IPS-15b (cell line): ENCODE data around the gene PMPCA.

ENCODE experiments used
- H3K27me3 ChIP-seq: one replicate; pipeline ENCODE4 v1.6.1; 2013; ENCODE audit warnings: low read length; ENCODE audit not compliant: control insufficient read depth, insufficient read depth
- H3K36me3 ChIP-seq: one replicate; pipeline ENCODE4 v1.6.1; 2013; ENCODE audit warnings: low read length; ENCODE audit not compliant: control insufficient read depth, insufficient read depth
- H3K4me1 ChIP-seq: one replicate; pipeline ENCODE4 v1.6.1; 2013; ENCODE audit warnings: mild to moderate bottlenecking, low read length; ENCODE audit not compliant: control insufficient read depth, insufficient read depth
- H3K4me3 ChIP-seq: one replicate; pipeline ENCODE4 v1.5.1; 2013; ENCODE audit warnings: low read depth, low read length
- H3K9ac ChIP-seq: one replicate; pipeline ENCODE4 v1.6.1; 2013; ENCODE audit warnings: low read depth, mild to moderate bottlenecking, low read length
- H3K9me3 ChIP-seq: one replicate; pipeline ENCODE4 v1.6.1; 2013; ENCODE audit warnings: mild to moderate bottlenecking, low read length; ENCODE audit not compliant: control insufficient read depth, insufficient read depth

The PMPCA gene

DNA sequence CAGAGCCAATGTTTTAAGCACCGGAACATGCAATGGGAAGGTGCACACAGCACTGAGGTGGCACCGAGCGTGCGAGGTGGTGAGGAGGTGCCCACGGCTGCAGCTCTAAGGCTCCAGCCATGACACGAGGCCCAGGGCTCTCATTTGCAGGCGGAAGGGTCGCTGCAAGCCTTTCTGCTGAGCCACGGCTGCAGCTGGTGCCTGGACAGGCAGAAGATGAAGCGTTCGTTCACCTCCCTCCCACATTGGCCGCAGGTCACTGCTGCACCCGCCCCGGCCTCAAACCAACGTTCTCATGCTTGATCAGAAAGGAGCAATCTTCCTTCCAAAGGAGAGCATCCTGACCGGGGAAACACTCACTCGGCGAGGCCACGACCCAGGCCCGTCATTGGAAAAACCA, 33.6 kb downstream of the PMPCA start:
- H3K9ac ChIP-seq, result no peak overlapping the region
- no peaks in the 10 kb centered on the region for H3K27me3 ChIP-seq
- no peak overlapping the region for H3K4me3 ChIP-seq
- no peaks in the 10 kb centered on the region for H3K9me3 ChIP-seq
- peaks cover 64% of the 10 kb centered on the region for H3K36me3 ChIP-seq
- no peaks in the 10 kb centered on the region for H3K4me1 ChIP-seq

DNA sequence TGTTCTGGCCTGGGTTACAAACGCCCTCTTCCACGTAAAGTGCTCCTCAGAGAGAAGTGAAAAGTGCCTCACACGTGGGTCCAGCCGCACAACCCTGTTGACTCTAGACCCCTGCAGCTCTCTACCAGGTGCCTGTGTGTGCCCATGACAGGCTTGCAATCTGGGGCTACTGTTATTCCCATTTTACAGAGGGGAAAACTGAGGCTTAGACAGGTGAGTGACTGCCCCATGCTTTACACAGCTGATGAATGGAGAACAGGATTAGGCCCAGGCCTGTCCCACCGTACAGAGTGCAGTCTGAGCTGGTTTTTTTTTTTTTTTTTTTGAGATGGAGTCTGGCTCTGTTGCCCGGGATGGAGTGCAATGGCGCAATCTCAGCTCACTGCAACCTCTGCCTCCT, 35.3 kb downstream of the PMPCA start:
- no peaks in the 10 kb centered on the region for H3K9me3 ChIP-seq
- peaks cover 73% of the 10 kb centered on the region for H3K36me3 ChIP-seq
- H3K4me3 ChIP-seq, result no peak overlapping the region
- no peaks in the 10 kb centered on the region for H3K27me3 ChIP-seq
- H3K9ac ChIP-seq, result no peak overlapping the region
- no peaks in the 10 kb centered on the region for H3K4me1 ChIP-seq

DNA sequence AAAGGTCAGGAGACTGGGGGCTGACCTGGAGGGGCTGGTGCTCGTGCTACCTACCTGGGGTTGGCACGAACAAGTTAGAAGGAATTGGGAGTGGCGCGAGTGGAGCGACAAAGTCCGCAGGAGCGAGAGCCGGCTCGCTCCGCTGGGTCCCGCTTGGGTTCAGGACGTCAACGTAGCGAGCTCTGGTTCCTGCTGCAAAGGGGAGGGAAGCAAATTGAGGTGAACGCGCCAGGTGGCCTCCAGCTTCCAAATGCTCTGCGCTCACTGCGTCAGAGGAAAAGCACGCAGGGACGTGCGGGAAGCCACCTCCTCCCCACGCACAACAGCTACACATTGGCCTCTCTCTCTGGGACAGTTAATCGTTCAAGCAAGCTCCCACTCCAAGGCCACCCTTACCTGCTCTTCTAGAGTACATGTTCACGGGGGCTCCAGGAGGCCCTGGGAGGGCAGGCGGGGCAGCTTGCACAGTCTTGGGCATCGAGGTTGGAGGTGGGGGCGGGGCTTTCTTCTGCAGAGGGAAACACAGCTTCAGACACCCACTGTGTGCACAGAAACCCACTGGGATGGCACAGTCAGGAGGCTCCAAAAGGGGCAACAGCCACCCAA, 36.8 kb downstream of the PMPCA start:
- Histone ChIP-seq H3K27me3 (no peaks in the 10 kb centered on the region), H3K4me1 (no peaks in the 10 kb centered on the region), H3K9ac (no peak overlapping the region), H3K36me3 (peaks cover 68% of the 10 kb centered on the region), H3K4me3 (no peak overlapping the region), H3K9me3 (no peaks in the 10 kb centered on the region)

DNA sequence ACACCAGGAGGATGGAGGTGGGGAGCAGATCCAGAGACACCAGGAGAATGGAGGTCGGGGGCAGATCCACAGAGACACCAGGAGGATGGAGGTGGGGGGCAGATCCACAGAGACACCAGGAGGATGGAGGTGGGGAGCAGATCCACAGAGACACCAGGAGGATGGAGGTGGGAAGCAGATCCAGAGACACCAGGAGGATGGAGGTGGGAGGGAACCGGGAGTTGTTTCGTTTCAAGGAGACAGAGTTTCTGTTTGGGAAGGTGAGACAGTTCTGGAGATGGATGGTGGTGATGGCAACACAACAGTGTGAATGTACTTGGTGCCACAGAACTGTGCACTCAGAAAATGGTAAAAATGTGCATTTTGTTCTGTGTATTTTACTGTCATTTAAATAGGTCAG, 38.2 kb downstream of the PMPCA start:
- no peaks in the 10 kb centered on the region for H3K4me1 ChIP-seq
- no peaks in the 10 kb centered on the region for H3K27me3 ChIP-seq
- H3K4me3 ChIP-seq, result no peak overlapping the region
- H3K9me3 ChIP-seq, result no peaks in the 10 kb centered on the region
- H3K9ac ChIP-seq, result no peak overlapping the region
- H3K36me3 ChIP-seq, result peaks cover 60% of the 10 kb centered on the region

DNA sequence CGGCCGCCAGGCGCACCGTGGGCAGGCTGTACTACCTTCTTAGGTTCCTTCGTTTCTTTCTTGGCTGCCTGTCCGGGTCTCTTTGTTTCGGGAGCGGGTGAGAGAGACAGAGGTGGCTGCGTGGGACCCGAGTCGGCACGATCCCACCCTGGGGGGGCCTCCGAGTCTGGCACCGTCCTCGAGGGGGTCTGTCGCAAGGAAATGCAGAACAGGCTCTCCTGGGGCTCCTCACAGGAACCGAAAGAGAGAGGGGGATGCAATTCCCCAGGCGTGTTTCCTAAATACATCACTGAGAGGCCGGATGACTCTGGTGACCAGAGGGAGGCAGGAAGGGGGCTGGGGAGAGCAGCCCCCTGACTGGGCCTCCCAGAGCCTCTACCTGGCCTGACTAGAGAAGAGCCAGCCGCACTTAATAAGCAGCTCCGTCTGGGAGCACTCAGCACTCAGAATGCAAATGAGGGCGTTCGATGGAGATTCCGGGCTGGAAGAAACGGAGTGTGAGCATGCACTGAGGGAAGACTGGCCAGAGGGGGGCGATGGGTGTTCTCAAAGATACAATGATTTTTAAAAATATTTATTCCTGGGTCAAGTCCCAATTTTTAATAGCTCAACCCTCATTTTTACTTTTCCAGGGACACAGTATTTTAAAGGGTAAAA, 40.9 kb downstream of the PMPCA start:
- Histone ChIP-seq H3K9ac (no peak overlapping the region), H3K36me3 (peaks cover 68% of the 10 kb centered on the region), H3K27me3 (no peaks in the 10 kb centered on the region), H3K4me1 (no peaks in the 10 kb centered on the region), H3K4me3 (no peak overlapping the region), H3K9me3 (no peaks in the 10 kb centered on the region)

DNA sequence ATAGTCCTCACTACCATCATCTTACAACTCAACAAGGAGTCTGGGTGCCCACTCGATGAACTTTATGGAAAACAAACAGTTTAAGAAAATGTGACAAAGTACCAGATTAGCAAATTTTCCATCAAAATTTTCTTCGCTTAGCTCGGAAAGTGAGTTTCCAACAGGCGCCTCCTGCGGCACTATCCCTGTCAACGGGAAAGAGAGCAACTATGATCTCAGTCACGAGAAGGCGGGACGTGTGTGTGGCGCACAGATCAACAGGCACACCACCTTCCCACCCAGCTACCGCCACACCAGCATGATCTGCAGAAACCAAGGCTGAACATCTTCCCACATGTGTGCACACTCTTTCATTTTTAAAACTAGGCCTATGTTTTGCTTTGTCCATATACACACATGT, 42.9 kb downstream of the PMPCA start:
- no peaks in the 10 kb centered on the region for H3K27me3 ChIP-seq
- no peaks in the 10 kb centered on the region for H3K9me3 ChIP-seq
- no peak overlapping the region for H3K4me3 ChIP-seq
- peaks cover 67% of the 10 kb centered on the region for H3K36me3 ChIP-seq
- H3K9ac ChIP-seq, result no peak overlapping the region
- H3K4me1 ChIP-seq, result no peaks in the 10 kb centered on the region

DNA sequence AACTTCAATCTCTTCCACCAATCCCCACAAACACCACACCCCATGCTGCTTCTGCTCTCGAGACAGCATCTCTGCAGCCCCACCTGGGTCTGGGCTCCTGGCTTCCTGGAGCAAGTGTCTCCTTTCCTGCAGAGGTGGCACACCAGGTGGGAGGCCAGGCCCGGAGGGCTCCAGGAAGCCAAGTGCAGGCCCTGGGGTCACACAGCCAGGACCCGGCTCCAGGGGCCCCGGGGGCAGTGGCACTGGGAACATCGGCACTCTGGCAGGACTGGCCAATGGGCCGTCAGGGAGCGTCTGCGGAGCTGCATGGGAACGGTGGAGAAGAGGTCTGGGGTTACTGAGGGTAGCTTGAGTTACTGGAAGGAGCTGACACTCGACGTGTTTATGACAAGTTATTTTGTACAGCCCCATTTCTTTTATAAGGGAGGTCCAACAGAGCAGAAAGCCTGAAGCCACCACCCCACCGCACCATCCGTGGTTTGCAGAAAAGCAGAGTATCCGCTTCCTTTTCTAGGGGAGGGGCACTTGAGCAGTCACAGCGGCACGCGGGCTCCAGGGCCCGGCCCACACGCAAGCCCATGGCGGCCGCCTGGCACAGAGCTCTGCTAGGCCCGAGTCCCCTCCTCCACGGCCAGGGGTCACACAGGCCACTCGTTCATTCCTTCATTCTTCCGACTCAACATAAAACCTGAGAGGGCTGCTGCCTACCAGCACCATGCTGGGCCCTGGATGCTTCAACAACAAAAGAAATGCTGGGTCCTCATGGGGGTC, 43.8 kb downstream of the PMPCA start:
- Histone ChIP-seq H3K9ac (no peak overlapping the region), H3K4me3 (no peak overlapping the region), H3K9me3 (no peaks in the 10 kb centered on the region), H3K27me3 (no peaks in the 10 kb centered on the region), H3K4me1 (no peaks in the 10 kb centered on the region), H3K36me3 (peaks cover 70% of the 10 kb centered on the region)

DNA sequence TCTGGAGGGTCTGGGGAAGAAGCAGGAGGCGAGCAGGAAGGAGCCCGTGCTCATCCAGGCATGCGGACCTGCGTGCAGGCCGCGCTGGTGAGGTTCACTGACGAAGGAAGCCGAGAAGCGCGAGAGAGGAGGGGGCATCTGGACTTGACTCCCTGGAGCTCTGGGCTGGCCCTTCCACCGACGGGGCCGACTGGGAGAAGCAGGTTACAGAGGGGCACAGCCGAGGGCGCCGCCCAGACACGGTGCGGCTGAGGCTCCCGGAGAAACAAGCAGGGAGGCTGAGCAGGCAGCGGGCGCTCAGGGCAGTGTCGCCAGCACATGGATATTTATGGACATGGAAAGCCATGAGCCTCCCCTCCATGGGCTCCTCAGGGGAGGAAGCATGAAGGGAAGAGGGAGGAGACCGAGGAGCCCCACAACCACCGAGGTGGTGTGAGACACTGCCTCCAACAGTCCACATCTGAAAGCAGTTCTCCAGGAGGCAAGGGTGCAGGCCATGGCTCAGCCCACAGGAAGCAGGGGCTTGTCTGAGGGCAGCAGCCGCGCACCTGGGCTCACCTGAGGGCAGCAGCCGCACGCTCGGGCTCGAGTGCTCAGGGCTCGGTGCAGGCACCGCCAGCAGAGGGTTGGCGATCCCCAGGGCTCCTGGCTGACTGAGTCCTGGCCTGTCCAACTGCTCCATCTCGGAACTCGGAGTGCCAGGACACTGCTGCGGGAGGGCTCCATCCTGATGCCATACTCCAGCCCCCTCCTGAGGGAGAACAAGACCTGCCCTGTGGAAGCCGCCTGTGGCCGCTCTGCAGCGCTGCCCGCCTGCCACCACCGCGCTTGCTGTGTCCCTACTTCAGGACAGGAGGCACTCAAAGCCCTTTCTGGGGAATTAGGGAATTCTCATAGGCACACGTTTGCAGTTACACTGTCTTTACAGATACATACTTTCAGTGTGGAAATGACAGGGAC, 44.9 kb downstream of the PMPCA start:
- no peak overlapping the region for H3K9ac ChIP-seq
- no peaks in the 10 kb centered on the region for H3K9me3 ChIP-seq
- H3K4me1 ChIP-seq, result no peaks in the 10 kb centered on the region
- peaks cover 72% of the 10 kb centered on the region for H3K36me3 ChIP-seq
- H3K27me3 ChIP-seq, result no peaks in the 10 kb centered on the region
- H3K4me3 ChIP-seq, result no peak overlapping the region

DNA sequence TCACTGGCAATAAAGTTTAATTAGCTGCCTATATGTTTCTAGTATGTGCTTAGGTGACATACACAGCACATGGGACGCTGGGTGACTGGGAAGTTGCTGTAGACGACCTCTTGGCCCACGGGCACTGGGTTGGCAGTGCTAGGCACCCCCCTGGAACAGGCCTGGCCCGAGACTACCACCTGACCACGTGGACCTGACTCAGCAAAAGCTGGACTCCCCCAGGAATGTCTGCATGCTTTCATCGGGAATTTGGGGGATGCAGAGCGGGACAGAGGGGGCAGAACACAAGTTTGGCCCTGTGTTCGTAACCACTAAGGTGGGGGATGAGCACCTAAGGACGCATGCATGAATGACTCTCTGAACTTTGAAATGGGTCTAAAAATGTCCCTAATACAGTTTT, 45.8 kb downstream of the PMPCA start:
- Histone ChIP-seq H3K4me1 (no peaks in the 10 kb centered on the region), H3K27me3 (no peaks in the 10 kb centered on the region), H3K36me3 (peaks cover 72% of the 10 kb centered on the region)

DNA sequence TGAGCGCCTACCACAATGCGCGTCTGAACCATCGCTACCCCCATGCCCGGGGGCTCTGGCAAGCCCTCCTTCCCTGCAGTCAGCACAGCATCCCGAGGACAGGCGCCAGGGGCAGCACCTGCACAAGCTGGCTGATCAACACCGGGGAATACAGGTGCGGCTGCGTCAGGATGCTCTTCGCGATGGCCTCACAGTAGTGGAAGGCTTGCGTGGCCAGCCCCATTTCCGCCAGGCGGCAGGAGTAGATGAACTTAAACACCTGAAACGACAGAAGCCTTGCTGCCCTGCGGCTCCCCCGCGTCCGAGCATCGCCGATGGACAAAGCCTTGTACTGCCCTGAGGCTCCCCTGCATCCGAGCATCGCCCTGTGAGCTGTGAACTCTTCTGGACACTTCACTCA, 46.9 kb downstream of the PMPCA start:
- Histone ChIP-seq H3K9ac (no peak overlapping the region), H3K9me3 (no peaks in the 10 kb centered on the region), H3K36me3 (peaks cover 75% of the 10 kb centered on the region), H3K4me1 (no peaks in the 10 kb centered on the region), H3K27me3 (no peaks in the 10 kb centered on the region), H3K4me3 (no peak overlapping the region)

More for the DNA sequence above, 45.8 kb downstream of the PMPCA start:
- no peaks in the 10 kb centered on the region for H3K9me3 ChIP-seq
- no peak overlapping the region for H3K4me3 ChIP-seq
- no peak overlapping the region for H3K9ac ChIP-seq

DNA sequence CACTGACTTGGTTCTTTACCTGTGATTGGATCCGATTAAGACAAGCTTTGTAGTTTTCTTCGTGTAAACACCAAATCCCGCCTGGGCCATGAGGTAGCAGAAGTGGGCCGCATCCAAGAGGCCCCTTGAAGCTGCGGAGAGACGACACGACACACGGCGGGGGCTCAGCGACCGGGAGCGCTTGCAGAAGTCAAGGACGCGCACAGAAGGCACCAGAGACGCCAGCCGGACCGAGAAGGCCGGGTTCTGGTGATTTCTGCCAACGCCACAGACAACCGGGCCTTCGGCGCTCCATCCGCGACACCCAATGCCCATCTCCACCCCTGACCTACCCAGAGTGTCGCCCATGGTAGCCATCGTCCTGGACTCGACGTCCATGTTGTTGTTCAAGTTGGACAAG, 49.0 kb downstream of the PMPCA start:
- Histone ChIP-seq H3K9me3 (no peaks in the 10 kb centered on the region), H3K4me3 (no peak overlapping the region), H3K27me3 (no peaks in the 10 kb centered on the region), H3K36me3 (peaks cover 81% of the 10 kb centered on the region), H3K9ac (no peak overlapping the region), H3K4me1 (no peaks in the 10 kb centered on the region)
